ENCODE results near the gene APOL3.
"Not testable (repeated sequence)": the region's sequence is repeated elsewhere in the genome, so short reads cannot be mapped to it uniquely, and the experiment has no call there.

The APOL3 gene

DNA sequence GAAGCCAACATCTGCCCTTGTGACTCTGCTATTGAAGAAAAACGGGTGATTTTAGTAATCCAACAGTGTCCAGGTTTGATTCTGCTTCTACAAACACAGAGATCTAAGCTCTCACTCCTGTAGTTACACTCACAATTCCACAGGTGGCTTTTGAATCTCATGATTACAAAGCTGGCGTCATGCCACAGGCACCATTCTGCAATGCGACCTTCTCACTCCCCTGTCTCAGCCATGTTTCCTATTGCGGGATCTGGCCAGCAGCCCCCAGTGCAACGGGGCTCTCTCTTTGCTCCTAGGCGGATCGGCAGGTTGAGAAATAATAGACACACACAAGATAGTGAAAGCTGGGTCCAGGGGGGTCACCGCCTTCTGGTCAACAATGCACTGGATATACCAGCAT, 42.4 kb upstream of the APOL3 start:
- not testable (repeated sequence) for H3K36me3 ChIP-seq (ENCODE audit: control insufficient read depth in 5 of 5, insufficient read depth in 5 of 5, low read length in 5 of 5); H3K9ac ChIP-seq (ENCODE audit: low read length in 5 of 5); H3K27ac ChIP-seq (ENCODE audit: low read depth, low read length); H3K9me3 ChIP-seq (ENCODE audit: control insufficient read depth in 5 of 5, low read length in 5 of 5); H3K4me3 ChIP-seq (ENCODE audit: low read depth in 1 of 5, low read length in 5 of 5); H3K27me3 ChIP-seq (ENCODE audit: control insufficient read depth in 5 of 5, insufficient read depth in 4 of 5, low read length in 5 of 5)
- peaks cover 9 to 43% (median 12%) of the 10 kb centered on the region in 5 donors for H3K4me1 ChIP-seq (ENCODE audit: control insufficient read depth in 5 of 5, insufficient read depth in 5 of 5, low read length in 5 of 5)

DNA sequence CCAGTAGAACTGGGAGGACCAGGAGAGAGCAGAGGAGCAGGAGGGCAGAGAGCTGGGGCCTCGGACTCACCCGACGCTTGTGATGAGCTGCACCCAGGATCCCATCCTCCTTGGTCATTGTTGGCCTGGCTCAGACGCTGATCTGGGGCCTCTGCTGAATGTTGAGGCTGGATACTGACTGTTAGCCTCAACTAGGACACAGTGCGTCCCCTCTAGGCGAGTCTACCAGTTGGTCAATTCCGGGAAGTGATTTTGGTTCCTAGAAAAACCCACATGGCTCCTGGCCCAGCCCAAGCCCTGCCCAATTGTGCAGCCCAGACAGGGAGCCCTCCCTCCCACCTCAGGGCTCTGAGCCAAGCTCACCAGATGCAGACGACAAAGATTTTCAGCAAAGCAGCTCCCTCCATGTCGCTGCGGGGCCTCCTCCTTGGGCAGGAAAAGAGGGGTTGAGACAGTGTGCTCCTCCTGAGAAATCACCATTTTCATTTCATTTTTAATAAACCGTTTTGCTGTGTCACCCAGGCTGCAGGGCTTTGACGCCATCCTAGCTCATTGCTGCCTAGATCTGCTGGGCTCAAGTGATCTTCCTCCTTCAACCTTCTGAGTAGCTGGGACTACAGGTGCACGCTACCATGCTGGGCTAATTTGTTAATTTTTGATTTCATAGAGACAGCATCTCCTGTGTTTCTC, 41.2 kb upstream of the APOL3 start, which contains the start of gene APOL4:
Gene APOL4, minus strand, starts transcription at position 180 of the 690 bp plus-strand sequence. Its CDS starts 75 bp downstream, at position 105.
- peaks cover 14 to 51% (median 23%) of the 10 kb centered on the region in 5 donors for H3K4me1 ChIP-seq (ENCODE audit: control insufficient read depth in 5 of 5, insufficient read depth in 5 of 5, low read length in 5 of 5)
- H3K9ac ChIP-seq (ENCODE audit: low read length in 5 of 5) = peak within 1 kb of the TSS in 2 of 5 donors; percentile 48 to 55
- H3K27me3 ChIP-seq (ENCODE audit: control insufficient read depth in 5 of 5, insufficient read depth in 4 of 5, low read length in 5 of 5) = no peaks in the 10 kb centered on the region
- peak within 1 kb of the TSS; percentile 83 for H3K27ac ChIP-seq (ENCODE audit: low read depth, low read length)
- no peaks in the 10 kb centered on the region for H3K9me3 ChIP-seq (ENCODE audit: control insufficient read depth in 5 of 5, low read length in 5 of 5)
- no peaks in the 10 kb centered on the region for H3K36me3 ChIP-seq (ENCODE audit: control insufficient read depth in 5 of 5, insufficient read depth in 5 of 5, low read length in 5 of 5)
- peak within 1 kb of the TSS; percentile 33 to 73 (median 51) for H3K4me3 ChIP-seq (ENCODE audit: low read depth in 1 of 5, low read length in 5 of 5)

DNA sequence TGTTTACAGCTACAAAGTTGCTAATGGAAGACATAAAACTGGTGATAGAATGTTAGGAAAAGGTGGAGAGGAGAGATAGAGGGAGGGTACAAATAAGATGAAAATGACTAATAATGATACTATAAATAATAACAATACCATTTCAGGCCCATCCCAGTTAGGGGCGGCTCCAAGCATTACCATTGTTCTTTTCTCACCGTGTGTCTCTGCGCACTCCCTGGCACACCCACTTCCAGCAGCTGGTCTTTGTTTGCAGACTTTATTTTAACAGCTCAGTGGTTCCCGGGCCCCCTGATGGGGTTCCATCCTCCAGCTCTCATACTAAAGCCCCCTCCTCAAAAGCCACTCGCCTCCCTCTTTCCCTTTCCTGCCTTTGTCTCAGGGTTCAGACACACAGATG, 40.5 kb upstream of the APOL3 start:
- Histone ChIP-seq H3K27ac (ENCODE audit: low read depth, low read length) (peak overlapping the region; percentile 83), H3K4me1 (ENCODE audit: control insufficient read depth in 5 of 5, insufficient read depth in 5 of 5, low read length in 5 of 5) (peaks cover 16 to 57% (median 27%) of the 10 kb centered on the region in 5 donors), H3K4me3 (ENCODE audit: low read depth in 1 of 5, low read length in 5 of 5) (peak overlapping the region in 4 of 5 donors; percentile 44 to 73 (median 62))
- not testable (repeated sequence) for H3K9me3 ChIP-seq (ENCODE audit: control insufficient read depth in 5 of 5, low read length in 5 of 5); H3K27me3 ChIP-seq (ENCODE audit: control insufficient read depth in 5 of 5, insufficient read depth in 4 of 5, low read length in 5 of 5); H3K9ac ChIP-seq (ENCODE audit: low read length in 5 of 5); H3K36me3 ChIP-seq (ENCODE audit: control insufficient read depth in 5 of 5, insufficient read depth in 5 of 5, low read length in 5 of 5)

DNA sequence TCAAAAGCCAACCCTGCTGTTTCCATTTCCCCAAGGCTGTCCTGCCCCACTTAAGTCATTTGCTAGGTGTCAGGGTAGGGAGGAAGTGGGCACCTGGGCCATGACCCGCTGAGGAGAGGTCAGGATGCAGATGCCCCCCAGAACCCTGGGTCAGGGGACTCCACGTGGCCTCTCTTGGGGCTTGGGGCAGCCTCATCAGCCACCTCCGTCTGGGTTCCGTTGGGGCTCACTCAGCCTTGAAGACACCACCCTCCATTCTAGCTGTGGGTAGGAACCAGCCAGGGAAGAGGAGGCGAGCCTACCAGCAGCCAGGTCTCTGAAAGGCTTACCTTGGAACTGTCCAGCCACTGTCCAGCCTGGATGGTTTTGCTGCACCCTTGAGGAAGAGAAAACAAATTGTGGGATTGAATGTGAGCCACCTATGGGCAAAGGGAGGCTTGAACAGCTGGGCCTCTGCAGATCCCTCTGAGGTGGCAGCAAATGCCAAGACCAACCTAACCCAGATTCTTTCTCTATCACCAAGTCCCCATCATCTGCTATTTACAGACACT, 38.5 kb upstream of the APOL3 start:
- Histone ChIP-seq H3K4me3 (ENCODE audit: low read depth in 1 of 5, low read length in 5 of 5) (no peak overlapping the region), H3K27ac (ENCODE audit: low read depth, low read length) (peak overlapping the region; percentile 52), H3K4me1 (ENCODE audit: control insufficient read depth in 5 of 5, insufficient read depth in 5 of 5, low read length in 5 of 5) (peaks cover 16 to 65% (median 27%) of the 10 kb centered on the region in 5 donors), H3K9me3 (ENCODE audit: control insufficient read depth in 5 of 5, low read length in 5 of 5) (no peaks in the 10 kb centered on the region), H3K27me3 (ENCODE audit: control insufficient read depth in 5 of 5, insufficient read depth in 4 of 5, low read length in 5 of 5) (no peaks in the 10 kb centered on the region), H3K36me3 (ENCODE audit: control insufficient read depth in 5 of 5, insufficient read depth in 5 of 5, low read length in 5 of 5) (peaks cover 0 to 9% (median 0%) of the 10 kb centered on the region in 5 donors), H3K9ac (ENCODE audit: low read length in 5 of 5) (no peak overlapping the region)

DNA sequence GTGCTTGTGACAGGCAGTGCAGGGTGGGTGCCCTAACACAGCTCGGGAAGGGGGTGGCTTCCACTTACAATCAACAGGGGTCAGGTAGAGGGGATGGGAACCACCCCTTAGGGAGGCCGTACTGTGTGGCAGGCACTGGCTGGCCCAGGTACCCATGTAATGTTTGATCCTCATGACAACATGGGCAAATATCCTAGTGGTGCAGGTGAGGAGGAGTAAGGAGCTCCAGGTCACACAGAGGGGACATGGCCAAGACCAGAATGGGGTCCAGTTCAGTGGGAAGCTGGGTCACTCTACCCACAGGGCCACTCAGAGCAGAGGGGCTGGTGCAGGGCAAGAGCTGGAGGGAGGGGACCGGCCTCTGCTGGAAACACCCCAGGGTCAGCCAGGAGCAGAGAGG, 38.0 kb upstream of the APOL3 start:
- Histone ChIP-seq H3K4me3 (ENCODE audit: low read depth in 1 of 5, low read length in 5 of 5) (no peak overlapping the region), H3K9ac (ENCODE audit: low read length in 5 of 5) (no peak overlapping the region), H3K9me3 (ENCODE audit: control insufficient read depth in 5 of 5, low read length in 5 of 5) (no peaks in the 10 kb centered on the region), H3K27me3 (ENCODE audit: control insufficient read depth in 5 of 5, insufficient read depth in 4 of 5, low read length in 5 of 5) (no peaks in the 10 kb centered on the region), H3K27ac (ENCODE audit: low read depth, low read length) (peak overlapping the region; percentile 52), H3K4me1 (ENCODE audit: control insufficient read depth in 5 of 5, insufficient read depth in 5 of 5, low read length in 5 of 5) (peaks cover 16 to 65% (median 27%) of the 10 kb centered on the region in 5 donors), H3K36me3 (ENCODE audit: control insufficient read depth in 5 of 5, insufficient read depth in 5 of 5, low read length in 5 of 5) (peaks cover 0 to 12% (median 0%) of the 10 kb centered on the region in 5 donors)

DNA sequence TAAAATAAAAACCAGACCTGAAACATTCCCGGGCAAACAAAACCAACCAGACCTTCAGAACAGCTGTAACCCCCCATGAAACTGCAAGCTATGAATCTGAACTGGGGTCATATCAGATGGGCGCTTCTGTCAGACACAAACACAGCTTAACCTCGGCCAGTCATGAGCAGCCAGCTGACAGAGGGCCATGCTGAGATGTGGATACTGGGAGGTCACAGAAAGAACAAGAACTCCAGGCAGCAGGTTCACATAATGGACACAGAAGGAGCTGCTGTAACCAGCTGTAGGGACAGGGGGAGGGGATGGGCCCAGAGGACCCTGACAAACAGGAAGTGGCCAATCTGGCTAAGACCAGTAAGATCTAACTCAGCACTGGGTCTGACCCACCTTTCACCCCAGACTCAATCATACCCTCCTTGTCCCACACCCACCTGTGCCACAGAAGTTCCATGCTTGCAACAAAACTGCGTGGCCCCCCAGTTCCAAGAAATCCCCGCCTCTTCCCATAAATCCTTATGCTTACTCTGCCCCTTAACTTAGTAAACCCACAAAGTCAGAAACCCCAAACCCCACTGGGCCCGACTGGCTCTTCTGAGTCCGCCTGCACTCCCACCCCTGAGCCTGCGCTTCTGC, 37.1 kb upstream of the APOL3 start:
- Histone ChIP-seq H3K4me3 (ENCODE audit: low read depth in 1 of 5, low read length in 5 of 5) (no peak overlapping the region), H3K36me3 (ENCODE audit: control insufficient read depth in 5 of 5, insufficient read depth in 5 of 5, low read length in 5 of 5) (peaks cover 0 to 19% (median 0%) of the 10 kb centered on the region in 5 donors), H3K4me1 (ENCODE audit: control insufficient read depth in 5 of 5, insufficient read depth in 5 of 5, low read length in 5 of 5) (peaks cover 14 to 61% (median 27%) of the 10 kb centered on the region in 5 donors), H3K9me3 (ENCODE audit: control insufficient read depth in 5 of 5, low read length in 5 of 5) (no peaks in the 10 kb centered on the region), H3K27me3 (ENCODE audit: control insufficient read depth in 5 of 5, insufficient read depth in 4 of 5, low read length in 5 of 5) (no peaks in the 10 kb centered on the region), H3K9ac (ENCODE audit: low read length in 5 of 5) (peak overlapping the region in 1 of 5 donors; percentile 26), H3K27ac (ENCODE audit: low read depth, low read length) (peak overlapping the region; percentile 52)

DNA sequence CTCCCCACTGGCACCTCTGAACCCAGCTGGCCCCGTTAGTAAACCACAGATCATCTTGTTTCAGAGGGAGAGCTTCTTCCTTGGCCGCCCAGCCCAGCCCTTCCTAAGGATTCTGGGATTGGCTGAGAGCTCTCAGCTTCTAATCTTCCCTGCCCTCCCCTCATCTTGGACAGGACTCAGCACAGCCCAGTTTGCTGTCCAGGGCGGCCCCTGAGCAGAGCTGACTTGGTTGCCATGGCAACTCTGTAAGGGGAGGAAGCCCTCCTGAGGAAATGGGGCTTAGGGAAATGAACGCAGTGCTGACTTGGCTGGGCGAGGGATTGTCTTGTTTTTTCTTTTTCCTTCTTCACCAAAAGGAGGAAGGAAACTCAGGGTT, 36.5 kb upstream of the APOL3 start:
- Histone ChIP-seq H3K9ac (ENCODE audit: low read length in 5 of 5) (no peak overlapping the region), H3K27ac (ENCODE audit: low read depth, low read length) (peak overlapping the region; percentile 52), H3K4me3 (ENCODE audit: low read depth in 1 of 5, low read length in 5 of 5) (no peak overlapping the region), H3K4me1 (ENCODE audit: control insufficient read depth in 5 of 5, insufficient read depth in 5 of 5, low read length in 5 of 5) (peaks cover 12 to 59% (median 26%) of the 10 kb centered on the region in 5 donors), H3K9me3 (ENCODE audit: control insufficient read depth in 5 of 5, low read length in 5 of 5) (no peaks in the 10 kb centered on the region), H3K27me3 (ENCODE audit: control insufficient read depth in 5 of 5, insufficient read depth in 4 of 5, low read length in 5 of 5) (no peaks in the 10 kb centered on the region), H3K36me3 (ENCODE audit: control insufficient read depth in 5 of 5, insufficient read depth in 5 of 5, low read length in 5 of 5) (peaks cover 0 to 23% (median 0%) of the 10 kb centered on the region in 5 donors)

DNA sequence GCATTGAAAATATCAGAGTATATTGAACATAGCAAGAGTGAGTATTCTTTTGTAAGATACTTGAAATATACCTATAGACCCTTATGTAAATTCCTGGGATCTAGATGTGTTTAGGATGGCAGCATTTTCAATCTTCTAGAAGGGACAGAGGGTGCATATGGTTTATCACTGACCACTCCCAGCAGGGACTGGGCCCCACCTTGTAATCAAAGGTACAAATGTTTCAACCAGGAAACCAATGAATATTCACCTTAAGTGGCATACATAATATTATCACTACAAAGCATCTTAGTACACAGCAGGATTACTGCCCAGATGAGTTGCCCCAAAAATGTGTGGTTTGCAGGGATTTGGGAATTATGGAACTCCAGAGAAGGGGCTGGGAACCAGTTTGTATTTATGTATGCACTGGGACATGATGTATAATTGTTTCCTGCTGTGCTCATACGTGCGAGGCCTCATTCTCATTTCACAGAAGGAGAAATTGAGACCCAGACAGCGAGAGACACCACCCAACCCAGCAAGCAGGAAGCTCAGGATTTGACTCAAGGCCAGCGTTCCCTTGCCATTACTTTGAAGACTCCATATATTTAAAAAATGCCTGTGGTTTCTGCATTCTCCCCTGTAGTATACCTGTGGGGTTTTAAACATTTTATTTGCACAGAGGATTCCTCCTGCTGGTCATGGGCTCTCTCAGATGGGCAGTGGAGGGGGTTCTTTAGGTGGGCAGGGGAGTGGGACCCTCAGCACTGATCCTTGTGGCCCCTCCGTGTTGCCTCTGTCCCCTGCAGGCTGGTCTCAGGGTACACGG, 35.9 kb upstream of the APOL3 start:
- H3K27me3 ChIP-seq (ENCODE audit: control insufficient read depth in 5 of 5, insufficient read depth in 4 of 5, low read length in 5 of 5) = no peaks in the 10 kb centered on the region
- no peak overlapping the region for H3K9ac ChIP-seq (ENCODE audit: low read length in 5 of 5)
- no peak overlapping the region for H3K4me3 ChIP-seq (ENCODE audit: low read depth in 1 of 5, low read length in 5 of 5)
- H3K27ac ChIP-seq (ENCODE audit: low read depth, low read length) = peak overlapping the region; percentile 52
- peaks cover 0 to 26% (median 2%) of the 10 kb centered on the region in 5 donors for H3K36me3 ChIP-seq (ENCODE audit: control insufficient read depth in 5 of 5, insufficient read depth in 5 of 5, low read length in 5 of 5)
- H3K9me3 ChIP-seq (ENCODE audit: control insufficient read depth in 5 of 5, low read length in 5 of 5) = no peaks in the 10 kb centered on the region
- H3K4me1 ChIP-seq (ENCODE audit: control insufficient read depth in 5 of 5, insufficient read depth in 5 of 5, low read length in 5 of 5) = peaks cover 12 to 54% (median 23%) of the 10 kb centered on the region in 5 donors

DNA sequence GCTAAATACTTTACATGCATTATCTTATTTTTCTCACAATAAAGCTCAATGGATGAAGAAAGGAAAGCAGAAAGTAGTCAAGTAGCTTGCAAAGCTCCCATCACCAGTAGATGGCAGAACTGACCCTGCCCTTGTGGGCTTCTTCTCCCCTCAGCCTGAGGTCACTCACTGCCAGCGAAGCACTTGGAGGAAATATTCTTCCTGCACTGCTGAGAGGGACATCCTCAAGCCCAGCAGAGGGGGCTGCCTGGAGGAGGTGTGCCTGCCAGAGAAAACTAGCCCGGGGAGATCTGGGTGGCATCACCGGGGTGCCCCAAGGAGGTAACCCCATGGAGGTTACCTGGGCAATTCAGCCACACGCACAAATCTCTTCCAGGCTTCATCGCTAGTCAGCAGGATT, 34.4 kb upstream of the APOL3 start:
- Histone ChIP-seq H3K27ac (ENCODE audit: low read depth, low read length) (no peak overlapping the region), H3K4me1 (ENCODE audit: control insufficient read depth in 5 of 5, insufficient read depth in 5 of 5, low read length in 5 of 5) (peaks cover 9 to 50% (median 24%) of the 10 kb centered on the region in 5 donors)

More for the DNA sequence above, 34.4 kb upstream of the APOL3 start:
- Histone ChIP-seq H3K27me3 (ENCODE audit: control insufficient read depth in 5 of 5, insufficient read depth in 4 of 5, low read length in 5 of 5) (no peaks in the 10 kb centered on the region), H3K9me3 (ENCODE audit: control insufficient read depth in 5 of 5, low read length in 5 of 5) (no peaks in the 10 kb centered on the region), H3K9ac (ENCODE audit: low read length in 5 of 5) (peak overlapping the region in 1 of 5 donors; percentile 11), H3K36me3 (ENCODE audit: control insufficient read depth in 5 of 5, insufficient read depth in 5 of 5, low read length in 5 of 5) (peaks cover 0 to 32% (median 5%) of the 10 kb centered on the region in 5 donors), H3K4me3 (ENCODE audit: low read depth in 1 of 5, low read length in 5 of 5) (no peak overlapping the region)

Data from subcutaneous abdominal adipose tissue (tissue), 5 donors.